ENCODE results near the gene DIRAS2. TPM values are rescaled to one million over a fixed set of nuclear protein-coding genes. Genes with fewer than 3 reads are reported as not detected.

DIRAS2 gene, protein sequence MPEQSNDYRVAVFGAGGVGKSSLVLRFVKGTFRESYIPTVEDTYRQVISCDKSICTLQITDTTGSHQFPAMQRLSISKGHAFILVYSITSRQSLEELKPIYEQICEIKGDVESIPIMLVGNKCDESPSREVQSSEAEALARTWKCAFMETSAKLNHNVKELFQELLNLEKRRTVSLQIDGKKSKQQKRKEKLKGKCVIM
- 1 to 10 TPM; 1.8 to 3.6 (median 2.8) TPM for total RNA-seq

DNA sequence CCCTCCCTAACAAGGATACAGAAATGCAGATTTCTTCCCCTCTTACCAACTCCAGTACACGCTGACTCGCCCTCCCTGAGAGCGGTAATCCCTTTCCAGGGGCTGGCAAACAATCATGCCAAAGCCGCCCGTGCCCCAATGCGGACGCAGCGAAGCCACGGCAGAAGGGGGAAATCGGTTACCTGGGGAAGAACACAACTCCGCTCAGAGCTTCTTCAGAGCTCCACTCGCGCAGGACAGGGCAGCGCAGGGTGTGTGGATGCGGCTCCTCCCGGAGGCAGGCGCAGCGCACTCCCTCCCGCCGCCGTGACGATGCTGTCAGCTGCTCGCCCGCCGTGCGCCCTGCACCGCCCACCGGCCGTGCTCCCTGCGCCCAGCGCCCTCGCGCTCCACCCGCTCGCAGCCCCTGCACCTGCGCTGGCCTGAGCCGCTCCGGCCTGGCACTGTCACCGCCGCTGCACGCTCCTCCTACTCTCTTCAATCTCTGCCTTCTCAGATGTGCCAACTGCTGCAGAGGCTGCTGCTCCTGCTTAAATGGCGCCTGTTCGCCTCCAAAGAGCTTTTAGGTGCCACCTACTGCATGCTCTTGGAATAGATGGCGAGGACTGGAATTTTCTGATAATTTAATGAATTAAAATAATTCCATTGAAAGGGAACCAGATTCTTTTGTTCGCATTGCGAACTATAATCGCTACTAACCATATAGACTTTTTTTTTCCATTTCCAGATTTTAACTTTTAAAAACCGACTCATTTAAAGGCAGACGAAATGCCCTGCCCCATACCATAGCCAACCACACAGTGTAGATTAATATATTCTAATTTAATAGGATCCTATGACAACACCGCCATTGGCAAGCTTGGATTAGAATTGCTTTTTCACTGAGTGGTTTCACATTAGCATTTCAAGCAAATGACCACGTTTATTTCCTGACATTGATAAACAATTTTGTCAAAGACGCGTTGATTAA, at the start of gene DIRAS2:
DIRAS2 (minus strand) TSS at position 255 of the 970 bp plus-strand sequence. CDS start 28,997 bp downstream, outside the sequence.
- Histone ChIP-seq H3K27me3 (peaks cover 0 to 33% of the 10 kb centered on the region in 2 donors), H3K36me3 (no peaks in the 10 kb centered on the region), H3K4me3 (peak within 1 kb of the TSS in 3 of 4 donors; percentile 33 to 52 (median 40)), H3K27ac (peak within 1 kb of the TSS in 1 of 4 donors; percentile 53), H3K4me1 (peaks cover 0 to 8% (median 0%) of the 10 kb centered on the region in 4 donors), H3K9me3 (no peaks in the 10 kb centered on the region)
- TF ChIP-seq POLR2A (IDR thresholded peaks at IDR 0.05), result peak in 1 of 2 donors; percentile 6
- TF ChIP-seq, protein P1, sequence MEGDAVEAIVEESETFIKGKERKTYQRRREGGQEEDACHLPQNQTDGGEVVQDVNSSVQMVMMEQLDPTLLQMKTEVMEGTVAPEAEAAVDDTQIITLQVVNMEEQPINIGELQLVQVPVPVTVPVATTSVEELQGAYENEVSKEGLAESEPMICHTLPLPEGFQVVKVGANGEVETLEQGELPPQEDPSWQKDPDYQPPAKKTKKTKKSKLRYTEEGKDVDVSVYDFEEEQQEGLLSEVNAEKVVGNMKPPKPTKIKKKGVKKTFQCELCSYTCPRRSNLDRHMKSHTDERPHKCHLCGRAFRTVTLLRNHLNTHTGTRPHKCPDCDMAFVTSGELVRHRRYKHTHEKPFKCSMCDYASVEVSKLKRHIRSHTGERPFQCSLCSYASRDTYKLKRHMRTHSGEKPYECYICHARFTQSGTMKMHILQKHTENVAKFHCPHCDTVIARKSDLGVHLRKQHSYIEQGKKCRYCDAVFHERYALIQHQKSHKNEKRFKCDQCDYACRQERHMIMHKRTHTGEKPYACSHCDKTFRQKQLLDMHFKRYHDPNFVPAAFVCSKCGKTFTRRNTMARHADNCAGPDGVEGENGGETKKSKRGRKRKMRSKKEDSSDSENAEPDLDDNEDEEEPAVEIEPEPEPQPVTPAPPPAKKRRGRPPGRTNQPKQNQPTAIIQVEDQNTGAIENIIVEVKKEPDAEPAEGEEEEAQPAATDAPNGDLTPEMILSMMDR (IDR thresholded peaks at IDR 0.05), result no peak
- WGBS, 2 donors, result 8% methylated on average over 41 to 53 of the region's 53 CpGs
- DNase-seq (ENCODE audit: low spot score in 2 of 2), result no peak

DNA sequence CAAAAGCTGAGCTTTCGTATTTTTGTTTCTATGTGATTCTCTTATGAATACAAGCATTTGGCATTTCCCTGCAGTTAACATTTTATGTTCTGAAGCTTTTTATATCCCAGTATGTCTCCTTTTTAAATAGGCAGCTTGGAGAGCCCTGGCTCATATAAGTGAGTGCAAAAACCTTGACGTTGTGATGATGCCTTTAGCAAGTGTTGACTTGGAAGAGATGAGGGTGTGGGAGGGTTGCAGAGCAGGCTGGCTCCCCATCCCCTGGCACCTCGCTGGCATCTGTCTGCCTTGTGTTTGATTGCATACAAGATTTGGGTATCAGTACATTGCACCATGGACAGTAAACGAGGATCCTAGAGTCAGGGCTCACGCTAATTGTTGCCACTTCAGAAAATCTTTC, 42.1 kb upstream of the DIRAS2 start:
- WGBS, 2 donors, result 63 to 65% methylated on average over 5 of the region's 5 CpGs
- peaks cover 0 to 10% (median 0%) of the 10 kb centered on the region in 4 donors for H3K9me3 ChIP-seq
- no peak overlapping the region for H3K27ac ChIP-seq
- H3K4me1 ChIP-seq, result no peaks in the 10 kb centered on the region
- no peaks in the 10 kb centered on the region for H3K36me3 ChIP-seq
- DNase-seq (ENCODE audit: low spot score in 2 of 2), result no peak
- TF ChIP-seq POLR2A (IDR thresholded peaks at IDR 0.05), result no peak
- TF ChIP-seq, protein P1 (IDR thresholded peaks at IDR 0.05), result no peak
- TF ChIP-seq EP300 (IDR thresholded peaks at IDR 0.05), result no peak
- no peaks in the 10 kb centered on the region for H3K27me3 ChIP-seq
- no peak overlapping the region for H3K4me3 ChIP-seq

DNA sequence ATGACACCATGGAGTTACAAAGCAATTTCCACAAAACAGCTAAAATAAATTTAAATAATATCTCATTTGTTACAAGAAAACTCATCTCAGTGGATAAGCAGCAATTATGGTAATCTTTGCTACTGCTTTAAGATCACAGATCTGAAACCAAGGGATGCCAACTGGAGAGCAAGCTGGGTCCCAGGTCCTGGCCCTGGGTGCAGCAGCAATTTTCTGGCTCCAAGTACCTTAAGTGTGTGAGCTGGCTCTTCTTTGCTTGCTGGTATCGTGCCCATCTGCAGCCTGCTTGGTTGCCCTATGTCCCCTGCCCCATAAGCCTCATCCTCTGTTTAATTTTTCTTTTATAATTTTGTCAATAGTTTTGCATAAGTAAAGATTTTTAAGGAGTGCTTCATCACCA, 41.5 kb upstream of the DIRAS2 start:
- WGBS, 2 donors, result 75 to 81% methylated on average over 1 of the region's 1 CpG
- no peaks in the 10 kb centered on the region for H3K4me1 ChIP-seq
- H3K36me3 ChIP-seq, result no peaks in the 10 kb centered on the region
- peaks cover 0 to 10% (median 0%) of the 10 kb centered on the region in 4 donors for H3K9me3 ChIP-seq
- H3K4me3 ChIP-seq, result no peak overlapping the region
- TF ChIP-seq EP300 (IDR thresholded peaks at IDR 0.05) (no peak), POLR2A (IDR thresholded peaks at IDR 0.05) (no peak)
- TF ChIP-seq, protein P1 (IDR thresholded peaks at IDR 0.05), result no peak
- H3K27ac ChIP-seq, result no peak overlapping the region
- DNase-seq (ENCODE audit: low spot score in 2 of 2), result no peak
- H3K27me3 ChIP-seq, result no peaks in the 10 kb centered on the region

DNA sequence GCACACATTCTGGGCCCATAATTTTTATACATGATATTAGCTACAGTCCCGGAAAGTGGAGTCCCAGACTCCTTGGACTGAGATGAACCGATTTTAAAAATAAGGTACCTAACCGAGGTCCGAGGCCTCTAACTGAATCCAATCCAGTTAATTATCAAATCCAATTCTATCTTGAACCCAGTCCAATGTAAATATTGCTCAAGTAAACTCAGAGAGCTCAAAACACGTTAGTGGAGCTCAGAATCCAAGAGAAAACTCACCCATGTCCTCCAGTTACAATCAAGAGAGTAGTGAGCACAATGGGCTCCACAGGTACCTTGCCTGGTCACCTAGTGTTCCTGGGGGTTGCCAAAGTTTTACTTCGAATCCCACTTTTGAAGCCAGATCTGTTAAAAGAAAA, 37.9 kb upstream of the DIRAS2 start:
- 82 to 83% methylated on average over 6 of the region's 6 CpGs for WGBS, 2 donors
- no peaks in the 10 kb centered on the region for H3K36me3 ChIP-seq
- DNase-seq (ENCODE audit: low spot score in 2 of 2), result no peak

DNA sequence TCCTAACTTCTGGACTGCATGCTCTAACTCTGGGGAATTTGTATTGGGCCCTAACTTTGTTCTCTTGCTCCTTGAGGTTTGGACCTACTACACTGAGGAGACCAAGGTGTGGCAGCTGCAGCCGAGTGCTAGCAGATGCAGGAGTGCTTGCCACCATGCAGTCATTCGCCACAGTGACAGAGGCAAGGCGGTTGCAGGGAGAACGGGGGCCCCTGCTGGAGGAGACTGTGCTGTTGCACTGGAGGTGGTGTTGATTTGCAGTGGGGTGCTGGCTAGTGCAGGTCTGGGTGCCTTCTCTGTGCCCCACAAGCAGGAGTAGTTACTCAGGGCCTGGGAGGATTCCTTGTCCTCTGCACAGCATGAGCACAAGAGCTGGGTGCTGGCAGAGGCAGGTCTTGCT, 22.4 kb upstream of the DIRAS2 start:
- H3K4me1 ChIP-seq, result no peaks in the 10 kb centered on the region
- TF ChIP-seq POLR2A (IDR thresholded peaks at IDR 0.05), result no peak
- TF ChIP-seq EP300 (IDR thresholded peaks at IDR 0.05), result no peak
- TF ChIP-seq, protein P1 (IDR thresholded peaks at IDR 0.05), result no peak

More for the DNA sequence above, 37.9 kb upstream of the DIRAS2 start:
- TF ChIP-seq POLR2A (IDR thresholded peaks at IDR 0.05), result no peak
- H3K4me1 ChIP-seq, result no peaks in the 10 kb centered on the region
- H3K9me3 ChIP-seq, result no peaks in the 10 kb centered on the region
- no peak overlapping the region for H3K27ac ChIP-seq
- H3K4me3 ChIP-seq, result no peak overlapping the region
- no peaks in the 10 kb centered on the region for H3K27me3 ChIP-seq

More for the DNA sequence above, 22.4 kb upstream of the DIRAS2 start:
- no peak for DNase-seq (ENCODE audit: low spot score in 2 of 2)
- 68 to 79% methylated on average over 3 to 4 of the region's 4 CpGs for WGBS, 2 donors
- Histone ChIP-seq H3K27ac (no peak overlapping the region), H3K4me3 (no peak overlapping the region), H3K9me3 (peaks cover 0 to 39% (median 0%) of the 10 kb centered on the region in 4 donors), H3K36me3 (no peaks in the 10 kb centered on the region), H3K27me3 (no peaks in the 10 kb centered on the region)

All from tibial nerve (tissue), 4 donors.